Peyer's patch (tissue), 4 donors: ENCODE measurements around the gene IFNA17.

Source experiments
- CTCF ChIP-seq, 6 experiments: fragments of 450-650 bp in 4 of 6; fragments of 200-600 bp in 2 of 6; sonication (generic) in 1 of 6; IDR thresholded peaks; one replicate each; pipeline ENCODE4 v1.5.1; 2017 to 2019; ENCODE audit warnings: antibody characterized with exemption in 6 of 6, mild to moderate bottlenecking in 3 of 6, moderate library complexity in 1 of 6
- POLR2A ChIP-seq, 2 donors: fragments of 450-650 bp; IDR thresholded peaks; one replicate each; pipeline ENCODE4 v1.5.1; 2017; ENCODE audit warnings: antibody characterized with exemption in 2 of 2, mild to moderate bottlenecking in 2 of 2, moderate library complexity in 2 of 2

- TF ChIP-seq CTCF (IDR thresholded peaks at IDR 0.05), result no peak
- TF ChIP-seq POLR2A (IDR thresholded peaks at IDR 0.05), result no peak
Measured at GRCh38 chr9:21267485-21268346, 39.7 kb upstream of the IFNA17 start.
